AG04449 (cell line): ENCODE data around the gene KLF18.

Experiments used
- CTCF ChIA-PET: fragments of 350-600 bp; formaldehyde crosslinking; extraction: SDS; loops from one replicate; lab custom pipeline; 2021; ENCODE audit warnings: antibody characterized with exemption; lab: Yijun Ruan, JAX
- POLR2A ChIA-PET: fragments of 400-600, 350-600 bp; formaldehyde crosslinking; extraction: SDS; loops from one replicate; lab custom pipeline; 2020; ENCODE audit warnings: antibody characterized with exemption, inconsistent platforms; lab: Yijun Ruan, JAX
- DNase-seq: peaks from one replicate; pipeline ENCODE4 v3.0.0-alpha.2; 2010; ENCODE audit warnings: low read depth, low spot score
- H3K4me3 ChIP-seq: 2 replicates; pipeline ENCODE4 v1.5.1; 2011; ENCODE audit warnings: low read depth, mild to moderate bottlenecking, control low read depth, low read length
- TF ChIP-seq, protein P1 (sequence below): IDR thresholded peaks from one replicate; pipeline ENCODE4 v1.5.1; 2011; ENCODE audit warnings: mild to moderate bottlenecking, moderate library complexity, low read length, control low read depth, inconsistent platforms; ENCODE audit not compliant: insufficient read depth; ENCODE audit errors: missing control alignments

Gene KLF18

DNA sequence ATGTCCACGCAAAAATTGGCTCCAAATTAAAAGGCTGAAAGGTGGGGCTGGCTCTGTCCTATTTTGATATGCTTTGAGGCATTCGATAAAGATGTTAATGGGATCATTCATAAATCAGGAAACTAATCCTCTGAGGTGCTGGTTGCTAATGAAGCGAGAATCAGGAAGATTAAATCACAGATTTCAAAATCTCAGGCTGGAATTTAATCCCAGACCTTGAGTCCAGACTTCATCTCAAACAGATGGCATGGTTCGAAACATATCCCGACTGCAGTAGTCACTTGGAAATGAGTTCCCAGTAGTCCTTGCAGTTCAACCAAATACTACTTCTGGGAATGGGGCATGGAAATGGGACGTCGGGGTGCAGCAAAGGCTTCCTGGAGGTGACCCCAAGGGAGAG is 27.3 kb downstream of the KLF18 start:
- CTCF ChIA-PET = no interaction called here
- no peak overlapping the region for H3K4me3 ChIP-seq
- DNase-seq = no peak
- POLR2A ChIA-PET = no interaction called here
- TF ChIP-seq, protein P1, sequence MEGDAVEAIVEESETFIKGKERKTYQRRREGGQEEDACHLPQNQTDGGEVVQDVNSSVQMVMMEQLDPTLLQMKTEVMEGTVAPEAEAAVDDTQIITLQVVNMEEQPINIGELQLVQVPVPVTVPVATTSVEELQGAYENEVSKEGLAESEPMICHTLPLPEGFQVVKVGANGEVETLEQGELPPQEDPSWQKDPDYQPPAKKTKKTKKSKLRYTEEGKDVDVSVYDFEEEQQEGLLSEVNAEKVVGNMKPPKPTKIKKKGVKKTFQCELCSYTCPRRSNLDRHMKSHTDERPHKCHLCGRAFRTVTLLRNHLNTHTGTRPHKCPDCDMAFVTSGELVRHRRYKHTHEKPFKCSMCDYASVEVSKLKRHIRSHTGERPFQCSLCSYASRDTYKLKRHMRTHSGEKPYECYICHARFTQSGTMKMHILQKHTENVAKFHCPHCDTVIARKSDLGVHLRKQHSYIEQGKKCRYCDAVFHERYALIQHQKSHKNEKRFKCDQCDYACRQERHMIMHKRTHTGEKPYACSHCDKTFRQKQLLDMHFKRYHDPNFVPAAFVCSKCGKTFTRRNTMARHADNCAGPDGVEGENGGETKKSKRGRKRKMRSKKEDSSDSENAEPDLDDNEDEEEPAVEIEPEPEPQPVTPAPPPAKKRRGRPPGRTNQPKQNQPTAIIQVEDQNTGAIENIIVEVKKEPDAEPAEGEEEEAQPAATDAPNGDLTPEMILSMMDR = no peak

DNA sequence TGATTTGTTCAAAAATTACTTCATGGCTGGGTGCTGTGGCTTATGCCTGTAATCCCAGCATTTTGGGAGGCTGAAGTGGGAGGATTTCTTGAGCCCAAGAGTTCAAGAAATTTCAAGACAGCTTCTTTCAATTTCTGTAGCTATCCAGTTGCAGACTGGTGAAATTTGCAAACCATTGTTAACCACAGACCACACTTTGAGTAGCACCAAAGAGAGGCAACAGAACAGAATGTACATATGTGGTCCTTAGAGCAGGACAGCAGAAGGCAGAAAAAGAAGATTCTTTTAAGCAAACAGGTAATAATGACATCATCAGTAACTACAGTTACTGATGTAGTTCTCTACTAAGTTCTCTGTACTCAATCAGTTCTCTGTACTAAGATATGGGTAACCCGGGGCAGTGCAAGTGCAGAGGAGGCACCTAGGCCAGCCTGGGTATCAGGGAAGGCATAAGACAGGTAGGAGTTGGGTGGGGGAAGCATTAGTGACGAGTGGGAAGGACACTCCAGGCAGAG is 28.3 kb downstream of the KLF18 start:
- ChIA-PET CTCF (interaction anchor here (0.8 to 1.2 kb wide), 3 partner anchors 9 to 105 kb away, joined by 3 read pairs; no protein-coding TSS in a partner anchor), POLR2A (no interaction called here)
- TF ChIP-seq, protein P1 = no peak
- DNase-seq = no peak
- H3K4me3 ChIP-seq = no peak overlapping the region

DNA sequence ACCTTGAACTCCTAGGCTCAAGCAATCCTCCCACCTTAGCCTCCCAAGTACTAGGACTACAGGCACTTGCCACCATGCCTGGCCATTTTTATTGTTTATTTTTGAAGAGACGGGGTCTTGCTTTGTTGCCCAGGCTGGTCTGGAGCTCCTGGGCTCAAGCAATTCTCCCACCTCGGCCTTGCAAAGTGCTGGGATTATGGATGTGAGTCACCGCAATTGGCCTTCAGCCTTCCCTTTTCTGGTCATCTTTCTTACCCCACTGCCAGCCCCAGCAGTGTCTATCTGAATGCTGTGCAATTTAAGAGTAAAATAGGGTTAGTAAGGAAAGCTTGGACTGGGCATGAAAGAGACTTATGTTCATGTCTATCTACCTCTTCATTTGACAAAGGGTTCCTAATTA is 28.9 kb downstream of the KLF18 start:
- POLR2A ChIA-PET = no interaction called here
- CTCF ChIA-PET = interaction anchor here (0.8 to 1.2 kb wide), 3 partner anchors 8 to 106 kb away, joined by 3 read pairs; no protein-coding TSS in a partner anchor
- DNase-seq = no peak

DNA sequence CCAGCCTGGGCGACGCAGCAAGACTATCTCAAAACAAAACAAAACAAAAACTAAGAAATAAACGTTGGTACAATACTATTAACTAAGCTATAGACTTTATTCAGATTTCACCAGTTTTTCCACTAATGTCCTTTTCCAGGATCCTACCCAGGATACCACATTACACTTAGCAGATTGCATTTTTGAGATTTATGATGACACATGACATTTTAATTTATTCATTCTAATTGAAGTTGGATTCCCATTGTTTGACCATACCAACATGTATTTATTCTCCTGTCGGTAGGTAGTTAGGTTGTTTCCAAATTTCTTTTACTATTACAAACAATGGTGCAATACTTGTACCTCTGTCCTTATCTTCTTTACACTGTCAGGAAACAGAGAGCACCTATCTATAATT is 29.6 kb downstream of the KLF18 start:
- TF ChIP-seq, protein P1 = no peak
- no peak for DNase-seq
- ChIA-PET POLR2A (interaction anchor here (0.7 kb wide), 1 partner anchor 19 kb away, joined by 4 read pairs; no protein-coding TSS in a partner anchor), CTCF (interaction anchor here (1.0 to 1.2 kb wide), 3 partner anchors 9 to 19 kb away, joined by 3 to 4 read pairs (median 3); no protein-coding TSS in a partner anchor)
- H3K4me3 ChIP-seq = no peak overlapping the region

More for the DNA sequence above, 28.9 kb downstream of the KLF18 start:
- TF ChIP-seq, protein P1 = no peak
- no peak overlapping the region for H3K4me3 ChIP-seq

DNA sequence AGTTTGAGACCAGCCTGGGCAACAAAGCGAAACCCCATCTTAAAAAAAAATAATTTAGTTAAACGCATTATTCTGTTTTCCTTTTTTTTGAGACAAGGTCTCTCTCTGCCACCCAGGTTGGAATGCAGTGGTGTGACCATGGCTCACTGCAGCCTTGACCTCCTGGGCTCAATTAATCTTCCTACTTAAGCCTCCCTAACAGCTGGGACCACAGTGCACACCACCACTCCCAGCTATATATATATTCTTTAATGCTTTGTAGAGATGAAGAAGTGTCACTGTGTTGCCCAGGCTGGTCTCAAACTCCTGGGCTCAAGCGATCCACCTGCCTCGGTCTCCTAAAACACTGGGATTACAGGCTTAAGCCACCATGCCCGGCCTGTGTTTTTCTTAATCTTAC is 30.5 kb downstream of the KLF18 start:
- ChIA-PET POLR2A (no interaction called here), CTCF (interaction anchor here (1.0 to 1.2 kb wide), 2 partner anchors 18 to 63 kb away, joined by 3 to 5 read pairs; no protein-coding TSS in a partner anchor)
- DNase-seq = no peak
- TF ChIP-seq, protein P1 = no peak
- H3K4me3 ChIP-seq = no peak overlapping the region

DNA sequence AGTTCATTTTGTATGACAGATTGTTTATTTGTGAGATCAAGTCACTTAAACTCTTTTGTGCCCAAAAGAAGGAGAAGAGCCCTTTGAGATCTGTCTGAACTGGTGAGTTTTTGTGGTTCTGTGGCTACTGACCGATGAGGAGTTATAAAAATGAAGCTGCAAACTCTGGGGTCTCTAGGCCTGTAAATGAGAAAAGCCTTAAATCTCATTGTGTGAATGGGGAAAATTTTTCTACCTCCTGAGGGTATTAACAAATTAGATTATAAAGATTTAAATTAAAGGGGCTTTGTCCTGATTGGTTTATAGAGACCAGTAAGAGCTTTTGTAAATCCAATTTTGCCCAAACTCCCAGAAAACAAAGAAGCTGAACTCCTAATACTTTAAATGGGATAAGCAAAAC is 32.5 kb downstream of the KLF18 start:
- H3K4me3 ChIP-seq = no peak overlapping the region
- no peak for DNase-seq
- TF ChIP-seq, protein P1 = no peak
- CTCF ChIA-PET = interaction anchor here (0.5 to 1.3 kb wide), 3 partner anchors 27 to 62 kb away, joined by 3 read pairs; no protein-coding TSS in a partner anchor
- POLR2A ChIA-PET = no interaction called here
